MM.1S (cell line): ENCODE data around the gene SLC10A3.

Experiments used
- EZH2 ChIP-seq: fragments of 300-600 bp; sonication (generic); optimal IDR thresholded peaks from 2 replicates; pipeline ENCODE3; 2017; ENCODE audit warnings: low read depth, mild to moderate bottlenecking, antibody characterized with exemption, low read length, mixed read lengths
- TF ChIP-seq, protein P1 (sequence below): fragments of 300-600 bp; sonication (generic); IDR thresholded peaks from 2 replicates; pipeline ENCODE4 v1.5.1; 2016; ENCODE audit warnings: antibody characterized with exemption, low read length, mixed read lengths

DNA sequence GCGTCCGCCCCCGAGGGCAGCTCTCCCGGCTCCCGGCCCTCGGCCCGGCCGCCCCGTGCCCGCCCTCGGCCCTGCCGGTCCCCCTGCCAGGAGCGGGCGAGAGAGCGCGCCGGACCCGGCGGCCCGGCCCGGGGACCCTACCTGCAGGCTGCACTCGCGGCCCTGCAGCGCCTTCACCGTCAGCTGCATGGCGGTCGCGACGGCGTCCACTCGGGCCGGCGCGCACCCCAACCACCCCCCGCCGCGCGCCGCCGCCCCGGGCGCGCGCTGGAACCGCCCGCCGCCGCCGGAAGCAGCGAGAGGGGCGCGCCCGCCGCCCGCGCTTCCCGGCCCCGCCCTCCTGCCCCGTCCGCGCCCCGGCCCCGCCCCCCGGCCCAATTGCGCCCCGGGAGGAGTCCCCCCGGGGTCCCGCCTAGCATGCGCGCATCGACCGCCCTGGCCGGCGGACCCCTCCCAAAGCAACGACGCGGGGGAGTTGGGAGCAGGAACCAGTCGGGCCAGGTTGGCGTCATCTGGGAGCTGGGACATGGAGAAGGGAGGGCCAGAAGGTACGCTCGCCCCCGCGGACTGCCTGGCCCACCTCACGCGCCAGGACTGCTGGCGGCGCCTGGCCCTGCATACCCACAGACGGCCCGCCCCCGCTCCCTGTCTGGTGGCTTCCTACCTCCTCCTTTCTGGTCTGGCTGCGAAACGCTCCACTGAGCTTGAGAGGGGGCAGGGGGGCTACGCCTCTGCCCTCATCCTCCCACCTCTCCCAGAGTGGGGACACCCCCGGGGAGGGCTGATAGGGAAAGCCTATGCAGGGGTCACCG lies 3.8 kb downstream of the SLC10A3 start, which contains the start of gene UBL4A:
- TF ChIP-seq, protein P1, sequence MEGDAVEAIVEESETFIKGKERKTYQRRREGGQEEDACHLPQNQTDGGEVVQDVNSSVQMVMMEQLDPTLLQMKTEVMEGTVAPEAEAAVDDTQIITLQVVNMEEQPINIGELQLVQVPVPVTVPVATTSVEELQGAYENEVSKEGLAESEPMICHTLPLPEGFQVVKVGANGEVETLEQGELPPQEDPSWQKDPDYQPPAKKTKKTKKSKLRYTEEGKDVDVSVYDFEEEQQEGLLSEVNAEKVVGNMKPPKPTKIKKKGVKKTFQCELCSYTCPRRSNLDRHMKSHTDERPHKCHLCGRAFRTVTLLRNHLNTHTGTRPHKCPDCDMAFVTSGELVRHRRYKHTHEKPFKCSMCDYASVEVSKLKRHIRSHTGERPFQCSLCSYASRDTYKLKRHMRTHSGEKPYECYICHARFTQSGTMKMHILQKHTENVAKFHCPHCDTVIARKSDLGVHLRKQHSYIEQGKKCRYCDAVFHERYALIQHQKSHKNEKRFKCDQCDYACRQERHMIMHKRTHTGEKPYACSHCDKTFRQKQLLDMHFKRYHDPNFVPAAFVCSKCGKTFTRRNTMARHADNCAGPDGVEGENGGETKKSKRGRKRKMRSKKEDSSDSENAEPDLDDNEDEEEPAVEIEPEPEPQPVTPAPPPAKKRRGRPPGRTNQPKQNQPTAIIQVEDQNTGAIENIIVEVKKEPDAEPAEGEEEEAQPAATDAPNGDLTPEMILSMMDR = no peak
- no peak for TF ChIP-seq EZH2
